Uterus (tissue), 2 donors: ENCODE data around the gene RNASE12.

Experiments used
- POLR2A ChIP-seq, 2 donors: fragments of 450-650 bp; IDR thresholded peaks; one replicate each; pipeline ENCODE4 v1.6.1; 2016; ENCODE audit warnings: antibody characterized with exemption in 2 of 2, mild to moderate bottlenecking in 1 of 2, moderate library complexity in 1 of 2
- TF ChIP-seq, protein P1 (sequence below), 4 experiments: fragments of 200-600 bp in 2 of 4; fragments of 450-650 bp in 2 of 4; sonication (generic) in 2 of 4; IDR thresholded peaks; one replicate each; pipeline ENCODE4 v1.5.1; 2016 to 2019; ENCODE audit warnings: antibody characterized with exemption in 4 of 4, mild to moderate bottlenecking in 2 of 4, moderate library complexity in 1 of 4

DNA sequence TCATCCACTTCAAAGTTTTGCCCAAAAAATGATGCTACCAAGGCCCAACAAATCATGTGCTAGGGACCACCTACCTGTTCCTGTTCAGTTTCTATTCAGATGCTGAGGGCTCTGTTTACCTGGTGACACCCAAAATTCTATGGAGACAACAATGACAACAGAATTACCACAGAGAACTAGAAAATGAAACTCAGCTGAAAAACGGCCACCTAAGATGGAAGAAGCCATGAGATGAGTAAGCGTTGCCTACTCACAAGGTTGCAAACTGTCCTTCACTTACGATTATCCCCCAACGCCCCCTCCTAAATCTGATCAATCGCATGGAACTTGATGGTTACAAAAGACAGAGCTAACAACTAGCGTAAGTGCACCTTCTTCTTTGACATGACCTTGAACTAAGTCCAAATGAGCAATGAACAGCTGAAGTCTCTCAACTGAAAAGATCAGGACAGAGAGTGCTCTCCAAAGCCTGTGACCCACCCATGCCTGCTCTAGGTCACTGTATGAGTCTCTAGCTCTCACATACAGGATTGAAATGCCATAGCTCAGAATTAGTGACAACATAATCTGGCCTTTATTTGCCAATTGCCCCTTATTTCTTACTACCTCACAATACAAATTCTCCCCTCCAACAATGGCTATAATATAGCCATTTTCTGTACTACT lies 3.6 kb downstream of the RNASE12 start, which contains the start of gene RNASE11:
- TF ChIP-seq, protein P1, sequence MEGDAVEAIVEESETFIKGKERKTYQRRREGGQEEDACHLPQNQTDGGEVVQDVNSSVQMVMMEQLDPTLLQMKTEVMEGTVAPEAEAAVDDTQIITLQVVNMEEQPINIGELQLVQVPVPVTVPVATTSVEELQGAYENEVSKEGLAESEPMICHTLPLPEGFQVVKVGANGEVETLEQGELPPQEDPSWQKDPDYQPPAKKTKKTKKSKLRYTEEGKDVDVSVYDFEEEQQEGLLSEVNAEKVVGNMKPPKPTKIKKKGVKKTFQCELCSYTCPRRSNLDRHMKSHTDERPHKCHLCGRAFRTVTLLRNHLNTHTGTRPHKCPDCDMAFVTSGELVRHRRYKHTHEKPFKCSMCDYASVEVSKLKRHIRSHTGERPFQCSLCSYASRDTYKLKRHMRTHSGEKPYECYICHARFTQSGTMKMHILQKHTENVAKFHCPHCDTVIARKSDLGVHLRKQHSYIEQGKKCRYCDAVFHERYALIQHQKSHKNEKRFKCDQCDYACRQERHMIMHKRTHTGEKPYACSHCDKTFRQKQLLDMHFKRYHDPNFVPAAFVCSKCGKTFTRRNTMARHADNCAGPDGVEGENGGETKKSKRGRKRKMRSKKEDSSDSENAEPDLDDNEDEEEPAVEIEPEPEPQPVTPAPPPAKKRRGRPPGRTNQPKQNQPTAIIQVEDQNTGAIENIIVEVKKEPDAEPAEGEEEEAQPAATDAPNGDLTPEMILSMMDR (IDR thresholded peaks at IDR 0.05), result no peak
- no peak for TF ChIP-seq POLR2A (IDR thresholded peaks at IDR 0.05)
